DMS 273 treated with DMSO at 0.1 percent for 48 hours (cell line): ENCODE measurements around the gene TRIM56.
"Not testable (repeated sequence)": the region's sequence is repeated elsewhere in the genome, so short reads cannot be mapped to it uniquely, and the experiment has no call there.

ENCODE experiments used
- DNase-seq: peaks from one replicate; lab custom pipeline; 2025; lab: John Stamatoyannopoulos, UW

TRIM56 gene

DNA sequence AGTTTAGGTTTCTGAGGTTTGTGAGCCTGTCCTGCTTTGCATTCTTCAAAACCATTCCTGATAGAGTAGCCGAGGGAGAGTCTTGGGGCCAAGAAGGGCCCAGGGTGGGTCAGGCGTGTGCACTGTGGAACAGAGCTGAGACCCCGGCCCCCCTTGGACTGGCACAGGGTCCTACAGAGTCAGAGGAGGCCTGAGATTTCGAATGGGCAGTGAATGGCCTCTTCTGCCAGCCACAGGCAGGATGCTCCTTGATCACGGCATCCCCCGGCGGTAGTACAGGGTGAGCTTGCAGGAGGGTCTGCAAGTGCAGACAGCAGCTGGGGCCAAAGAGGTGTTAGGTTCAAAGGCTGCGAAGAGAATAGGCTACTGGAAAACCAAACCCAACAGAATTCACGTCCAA lies 4.6 kb downstream of the TRIM56 start:
- DNase-seq: no peak

DNA sequence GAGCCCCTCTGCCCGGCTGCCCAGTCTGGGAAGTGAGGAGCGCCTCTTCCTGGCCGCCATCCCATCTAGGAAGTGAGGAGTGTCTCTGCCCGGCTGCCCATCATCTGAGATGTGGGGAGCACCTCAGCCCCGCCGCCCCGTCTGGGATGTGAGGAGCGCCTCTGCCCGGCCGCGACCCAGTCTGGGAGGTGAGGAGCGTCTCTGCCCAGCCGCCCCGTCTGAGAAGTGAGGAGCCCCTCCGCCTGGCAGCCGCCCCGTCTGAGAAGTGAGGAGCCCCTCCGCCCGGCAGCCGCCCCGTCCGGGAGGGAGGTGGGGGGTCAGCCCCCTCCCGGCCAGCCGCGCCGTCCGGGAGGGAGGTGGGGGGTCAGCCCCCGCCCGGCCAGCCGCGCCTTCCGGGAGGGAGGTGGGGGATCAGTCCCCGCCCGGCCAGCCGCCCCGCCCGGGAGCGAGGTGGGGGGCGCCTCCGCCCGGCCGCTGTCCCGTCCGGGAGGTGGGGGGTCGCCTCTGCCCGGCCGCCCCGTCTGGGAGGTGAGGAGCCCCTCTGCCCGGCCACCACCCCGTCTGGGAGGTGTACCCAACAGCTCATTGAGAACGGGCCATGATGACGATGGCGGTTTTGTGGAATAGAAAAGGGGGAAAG lies 7.1 kb downstream of the TRIM56 start:
- DNase-seq: not testable (repeated sequence)

DNA sequence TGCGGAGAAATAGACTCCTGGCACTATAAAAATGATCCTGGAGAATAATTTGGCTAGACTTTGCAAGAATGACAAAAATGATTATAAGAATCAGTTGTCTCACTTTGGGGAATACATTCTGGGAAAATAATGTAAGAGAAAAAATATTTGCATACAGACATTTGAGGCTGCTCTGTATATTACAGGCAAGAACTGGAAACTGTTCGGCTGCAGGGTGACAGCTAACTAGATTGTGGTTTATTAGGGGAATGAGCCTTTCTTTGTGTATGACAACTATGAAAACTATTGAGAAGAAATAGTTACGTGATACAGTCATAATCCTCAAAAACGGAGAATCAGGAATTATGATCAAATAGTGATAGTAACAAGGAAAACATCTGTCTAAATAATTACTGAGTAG lies 8.6 kb downstream of the TRIM56 start:
- no peak for DNase-seq

DNA sequence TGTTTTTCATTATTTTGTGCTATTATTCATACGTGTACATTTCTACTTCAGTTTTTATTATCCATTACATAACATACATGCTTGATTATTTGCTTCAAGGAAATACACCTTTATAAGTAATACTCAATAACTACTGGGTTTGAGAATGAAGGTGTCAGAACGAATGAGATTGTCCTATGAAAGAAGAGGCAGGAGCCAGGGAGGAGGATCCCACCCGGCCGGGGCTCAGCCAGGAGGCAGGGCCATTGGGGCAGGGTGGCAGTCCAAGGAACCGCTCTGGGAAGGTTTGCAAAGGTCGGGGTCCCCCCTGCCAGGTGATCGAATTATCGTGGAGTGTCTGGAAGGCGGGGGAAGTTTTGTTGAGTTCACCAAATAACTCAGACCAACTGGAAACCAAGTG lies 9.1 kb downstream of the TRIM56 start:
- DNase-seq: no peak

DNA sequence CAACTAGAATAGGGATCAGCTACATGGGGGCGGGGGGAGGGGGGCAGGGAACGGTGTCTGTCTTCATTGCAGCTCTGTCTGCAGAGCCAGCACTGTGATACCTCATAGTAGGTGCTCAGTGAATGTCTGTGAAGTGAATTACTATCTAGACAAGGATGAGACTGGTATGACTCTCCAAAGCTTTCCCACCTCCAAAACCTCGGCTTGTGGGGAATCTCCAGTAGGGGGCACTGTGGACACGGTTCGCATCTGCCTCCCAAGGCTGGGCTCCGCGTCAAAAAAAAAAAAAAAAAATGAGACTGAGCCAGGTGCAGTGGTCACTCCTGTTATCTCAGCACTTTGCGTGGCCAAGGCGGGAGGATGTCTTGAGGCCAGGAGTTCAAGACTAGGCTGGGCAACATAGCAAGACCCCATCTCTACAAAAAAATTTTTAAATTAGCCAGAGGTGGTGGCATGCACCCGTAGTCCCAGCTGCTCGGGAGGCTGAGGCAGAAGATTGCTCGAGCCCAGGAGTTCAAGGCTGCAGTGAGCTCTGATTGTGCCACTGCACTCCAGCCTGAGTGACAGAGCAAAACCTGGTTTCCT lies 9.6 kb downstream of the TRIM56 start:
- no peak for DNase-seq

GRCh38 chr7:101096331-101096956 lies 11.2 kb downstream of the TRIM56 start:
- DNase-seq: no peak

DNA sequence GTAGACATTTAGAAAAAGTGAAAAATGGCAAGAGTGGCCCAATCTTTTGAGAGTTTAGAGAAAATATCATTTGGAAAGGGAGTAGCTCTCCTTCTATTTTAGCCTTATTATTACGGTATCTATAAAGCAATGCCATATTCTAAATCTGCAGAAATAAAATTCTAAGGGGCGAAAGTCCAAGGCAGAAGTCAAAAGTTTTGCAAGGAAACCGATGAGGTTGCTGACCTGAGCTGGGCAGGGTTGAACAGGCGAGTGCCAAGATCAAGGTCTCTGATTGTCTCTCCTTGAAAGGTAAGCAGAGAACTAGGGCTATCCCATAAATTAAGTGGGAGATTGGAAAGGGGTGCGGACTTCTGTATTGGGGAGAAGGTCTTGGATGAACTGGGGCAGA lies 11.7 kb downstream of the TRIM56 start:
- DNase-seq: no peak

DNA sequence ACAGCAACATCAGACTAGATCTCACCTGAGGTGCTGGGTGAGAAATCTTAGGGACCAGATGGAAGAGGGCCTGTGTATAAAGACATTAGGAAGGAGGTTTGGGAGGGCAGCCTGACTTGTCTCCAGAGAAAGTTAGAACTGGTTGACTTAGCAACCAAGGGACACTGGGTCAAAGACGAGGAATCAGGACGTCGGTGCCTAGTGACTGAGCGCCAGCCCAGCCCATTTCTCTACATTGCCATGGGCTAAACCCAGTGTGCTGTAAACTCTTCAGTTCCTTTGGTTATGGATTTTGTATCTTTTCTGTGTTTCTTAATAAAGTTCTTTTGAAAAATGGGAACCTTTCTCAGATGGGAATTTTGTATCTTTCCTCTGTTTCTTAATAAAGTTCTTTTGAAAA lies 12.3 kb downstream of the TRIM56 start:
- DNase-seq: no peak

- peak; percentile 86 for DNase-seq
Measured at GRCh38 chr7:101099969-101100781, 14.9 kb downstream of the TRIM56 start.

DNA sequence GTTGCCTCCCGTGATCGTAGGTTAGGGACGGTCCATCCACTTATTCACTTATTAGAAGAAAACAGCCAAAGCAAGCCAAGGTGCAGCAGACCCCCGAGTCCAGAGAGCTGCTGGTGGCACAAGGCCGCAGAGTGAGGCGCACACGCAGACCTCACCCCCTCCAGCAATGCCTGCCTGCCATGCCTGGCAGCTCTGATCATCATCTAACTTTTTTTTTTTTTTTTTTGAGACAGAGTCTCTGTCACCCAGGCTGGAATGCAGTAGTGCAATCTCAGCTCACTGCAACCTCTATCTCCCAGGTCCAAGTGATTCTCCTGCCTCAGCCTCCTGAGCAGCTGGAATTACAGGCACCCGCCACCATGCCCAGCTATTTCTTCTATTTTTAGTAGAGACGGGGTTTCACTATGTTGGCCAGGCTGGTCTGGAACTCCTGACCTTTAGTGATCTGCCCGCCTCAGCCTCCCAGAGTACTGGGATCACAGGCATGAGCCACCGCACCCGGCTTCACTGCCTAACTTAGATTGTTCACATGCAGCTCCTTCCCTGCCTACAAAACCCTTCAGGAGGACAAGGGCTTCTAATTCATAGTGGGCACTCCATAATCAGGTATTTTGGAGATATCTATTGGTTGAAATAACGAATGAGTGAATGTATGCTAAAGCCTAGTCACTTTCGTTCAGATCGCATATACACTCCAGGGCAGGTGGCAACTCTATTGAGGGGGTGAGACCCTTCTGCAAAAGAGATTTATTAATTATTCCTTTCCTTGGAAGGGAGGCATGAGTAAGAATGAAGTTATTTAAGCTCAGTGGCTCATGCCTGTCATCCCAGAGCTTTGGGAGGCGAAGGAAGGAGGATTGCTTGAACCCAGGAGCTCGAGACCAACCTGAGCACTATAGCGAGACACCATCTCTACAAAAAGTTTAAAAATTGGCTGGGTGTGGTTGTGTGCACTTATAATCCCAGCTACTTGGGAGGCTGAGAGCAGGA lies 15.9 kb downstream of the TRIM56 start:
- DNase-seq: no peak

DNA sequence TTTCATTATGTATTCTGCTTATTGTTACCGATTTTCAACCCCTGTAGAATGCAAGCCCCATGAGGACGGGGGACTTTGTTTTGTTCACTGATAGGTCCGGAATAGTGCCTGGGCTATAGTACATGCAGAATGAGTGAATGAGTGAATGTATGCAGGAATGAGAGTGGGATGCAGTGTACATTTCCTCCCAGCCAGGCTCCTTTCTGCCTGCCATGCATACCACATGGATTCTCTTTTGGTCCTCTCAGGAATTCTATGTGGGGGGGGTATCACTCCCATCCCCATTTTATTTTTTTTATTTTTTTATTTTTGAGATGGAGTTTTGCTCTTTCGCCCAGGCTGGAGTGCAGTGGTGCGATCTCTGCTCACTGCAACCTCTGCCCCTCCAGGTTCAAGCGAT lies 16.7 kb downstream of the TRIM56 start:
- DNase-seq: no peak

DNA sequence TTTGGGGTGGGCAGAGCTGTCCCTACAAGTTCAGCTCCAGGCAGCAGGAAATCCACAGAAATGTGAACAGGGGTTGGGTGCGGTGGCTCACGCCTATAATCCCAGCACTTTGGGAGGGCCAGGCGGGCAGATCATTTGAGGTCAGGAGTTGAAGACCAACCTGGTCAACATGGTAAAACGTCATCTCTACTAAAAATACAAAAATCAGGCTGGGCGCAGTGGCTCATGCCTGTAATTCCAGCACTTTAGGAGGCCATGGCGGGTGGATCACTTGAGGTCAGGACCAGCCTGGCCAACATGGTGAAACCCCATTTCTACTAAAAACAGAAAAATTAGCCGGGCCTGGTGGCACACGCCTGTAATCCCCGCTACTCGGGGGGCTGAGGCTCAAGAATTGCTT lies 18.4 kb downstream of the TRIM56 start:
- not testable (repeated sequence) for DNase-seq

DNA sequence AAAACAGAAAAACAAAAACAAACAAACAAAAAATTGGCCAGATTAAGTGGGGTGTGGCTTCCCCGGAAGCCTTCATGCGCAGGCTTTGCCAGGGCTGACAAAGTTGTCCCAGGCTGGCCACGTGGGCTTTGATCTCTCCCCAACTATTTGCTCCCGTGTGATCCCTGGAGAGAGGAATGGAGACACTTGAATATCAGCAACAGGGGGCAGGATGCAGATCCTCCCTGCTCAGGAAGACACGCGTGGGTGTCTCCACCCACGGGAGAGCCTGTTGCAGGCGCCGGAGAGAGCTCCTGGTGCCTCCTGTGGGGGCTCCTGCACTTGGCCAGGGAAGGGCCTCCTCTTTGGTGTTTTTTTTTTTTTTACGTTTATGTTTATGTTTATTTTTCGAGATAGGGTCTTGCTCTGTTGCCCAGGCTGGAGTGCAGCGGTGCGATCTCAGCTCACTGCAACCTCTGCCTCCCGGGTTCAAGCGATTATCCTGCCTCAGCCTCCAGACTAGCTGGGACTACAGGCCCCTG lies 19.0 kb downstream of the TRIM56 start:
- DNase-seq: no peak

DNA sequence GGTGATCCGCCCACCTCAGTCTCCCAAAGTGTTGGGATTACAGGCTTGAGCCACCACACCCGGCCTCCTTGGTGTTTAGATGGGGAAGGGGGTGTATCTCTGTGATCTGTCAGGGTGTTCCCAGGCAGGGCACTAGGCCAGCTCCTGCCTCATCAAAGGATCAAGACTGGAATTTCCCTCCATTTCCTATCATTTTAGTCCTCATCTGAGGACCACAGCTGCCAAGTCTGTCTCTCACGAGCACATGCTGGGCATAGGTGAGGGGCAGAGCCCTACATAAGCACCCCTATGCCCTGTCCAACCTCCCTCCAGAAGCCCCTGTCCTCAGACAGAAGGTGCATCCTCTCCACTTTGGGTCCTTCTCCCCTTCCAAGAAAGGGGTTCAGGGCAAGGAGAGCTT lies 19.5 kb downstream of the TRIM56 start:
- no peak for DNase-seq

- not testable (repeated sequence) for DNase-seq
Measured at GRCh38 chr7:101105248-101105647, 20.0 kb downstream of the TRIM56 start.

DNA sequence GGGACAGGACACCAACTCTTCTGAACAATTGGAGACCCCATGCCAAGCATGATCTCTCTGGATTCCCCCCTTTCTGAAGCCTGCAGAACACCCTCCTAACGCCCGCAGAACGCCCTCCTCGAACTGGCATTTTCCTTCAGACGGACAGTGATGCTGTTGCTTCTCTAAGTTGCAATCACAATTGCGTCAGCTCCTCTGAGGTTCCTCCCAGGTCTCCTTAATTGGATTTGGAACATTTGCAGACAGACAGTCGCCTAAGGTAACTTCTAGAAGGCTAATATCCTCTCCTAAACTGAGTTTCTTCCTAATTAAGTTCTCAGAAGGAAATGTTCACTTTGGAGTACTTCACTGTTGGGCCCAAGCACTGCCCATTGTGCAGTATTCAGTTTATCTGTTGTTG lies 21.1 kb downstream of the TRIM56 start:
- no peak for DNase-seq

DNA sequence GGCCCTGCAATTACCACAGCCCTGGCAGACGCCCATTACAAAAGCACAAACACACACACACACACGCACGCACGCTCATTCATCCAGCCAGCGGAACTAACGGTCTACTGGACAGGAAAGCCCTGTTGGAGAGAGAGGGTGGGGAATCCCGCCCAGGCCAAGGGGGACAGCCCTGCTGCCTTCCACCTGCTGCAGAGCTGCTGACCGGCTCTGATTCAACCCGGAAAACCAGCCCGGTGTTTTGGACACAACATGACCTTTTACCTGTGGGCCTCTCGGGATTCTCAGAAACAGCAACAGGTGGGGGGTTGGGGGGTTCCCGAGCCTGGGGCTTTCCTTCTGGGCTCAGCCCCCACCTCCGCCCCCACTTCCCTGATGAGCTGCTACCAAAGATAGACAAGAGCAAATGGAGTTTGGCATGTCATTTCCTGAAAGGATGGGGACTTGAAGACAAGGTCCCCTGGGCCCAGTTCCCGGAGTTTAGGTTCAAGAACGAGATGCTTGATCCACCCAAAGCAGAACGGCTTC lies 23.1 kb downstream of the TRIM56 start:
- DNase-seq: no peak

DNA sequence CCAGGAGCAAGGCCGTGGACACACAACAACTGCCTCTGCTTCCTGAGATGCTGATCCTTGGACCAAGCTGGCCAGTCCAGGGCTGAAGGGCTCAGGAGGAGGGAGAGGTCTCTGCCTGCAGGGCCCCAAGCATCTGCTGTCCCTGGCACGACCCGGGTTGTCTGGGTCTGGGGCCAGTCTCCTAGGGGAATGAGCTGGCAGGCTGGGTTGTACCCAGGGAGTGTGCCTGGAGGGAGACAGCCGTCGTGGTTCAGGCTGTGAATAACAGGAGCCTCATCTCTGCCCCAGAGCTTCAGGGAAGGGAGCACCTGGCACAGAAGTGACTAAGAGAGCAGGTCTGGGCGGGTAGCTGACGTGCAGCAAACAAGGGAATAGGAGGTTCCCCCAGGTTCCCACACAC lies 23.7 kb downstream of the TRIM56 start:
- DNase-seq: no peak

DNA sequence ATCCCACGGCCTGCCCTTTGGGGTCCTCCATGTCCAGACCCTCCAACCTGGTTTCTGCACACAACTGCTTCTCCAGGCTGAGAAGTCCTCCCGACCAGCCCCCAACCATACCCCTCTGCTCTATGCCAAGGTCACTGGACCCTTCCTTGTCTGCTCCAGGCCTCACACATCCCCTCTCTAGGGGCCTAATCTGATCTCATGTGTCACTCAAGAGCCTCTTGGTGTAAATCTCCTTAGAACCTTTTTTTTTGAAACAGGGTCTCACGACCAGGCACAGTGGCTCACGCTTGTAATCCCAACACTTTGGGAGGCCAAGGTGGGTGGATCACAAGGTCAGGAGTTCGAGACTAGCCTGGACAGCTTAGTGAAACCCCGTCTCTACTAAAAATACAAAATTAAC lies 24.1 kb downstream of the TRIM56 start:
- no peak for DNase-seq

GRCh38 chr7:101111261-101111660 lies 26.0 kb downstream of the TRIM56 start:
- no peak for DNase-seq

- DNase-seq: no peak
Measured at GRCh38 chr7:101112233-101112632, 27.0 kb downstream of the TRIM56 start.
